Heart right ventricle (tissue), 16 donors: ENCODE results near the gene BPTF. TPM values are rescaled to one million over a fixed set of nuclear protein-coding genes. Genes with fewer than 3 reads are reported as not detected.
A peak's percentile ranks its signal among the peaks of the same experiment; 100 is the strongest.
"Not testable (repeated sequence)": the region's sequence is repeated elsewhere in the genome, so short reads cannot be mapped to it uniquely, and the experiment has no call there.

ENCODE experiments used
- ATAC-seq, 8 donors: fragments of 200-7000 bp; cut with Tn5 transposase; one replicate each; pipeline ENCODE4 v1.9.1; 2020; ENCODE audit warnings: mild to moderate bottlenecking in 8 of 8, moderate library complexity in 8 of 8, moderate number of reproducible peaks in 1 of 8
- DNase-seq, 2 donors: peaks; one replicate each; pipeline ENCODE4 v3.0.0-alpha.2; 2020
- H3K27ac ChIP-seq, 10 donors: fragments of 200-600 bp; sonication (generic) in 2 of 10; one replicate each; pipeline versions ENCODE4 v1.5.0 to v1.8.0; 2020 to 2022; ENCODE audit warnings: mild to moderate bottlenecking in 3 of 10
- H3K27me3 ChIP-seq, 7 donors: fragments of 200-600 bp; one replicate each; pipeline ENCODE4 v1.8.0; 2021 to 2022; ENCODE audit warnings: mild to moderate bottlenecking in 2 of 7
- H3K36me3 ChIP-seq, 9 donors: fragments of 200-600 bp; sonication (generic) in 1 of 9; one replicate each; pipeline versions ENCODE4 v1.5.0 to v1.8.0; 2020 to 2022; ENCODE audit warnings: mild to moderate bottlenecking in 2 of 9
- H3K4me1 ChIP-seq, 9 donors: fragments of 200-600 bp; sonication (generic) in 1 of 9; one replicate each; pipeline versions ENCODE4 v1.5.0 to v1.8.0; 2020 to 2022; ENCODE audit warnings: mild to moderate bottlenecking in 4 of 9
- H3K4me3 ChIP-seq, 10 donors: fragments of 200-600 bp; sonication (generic) in 2 of 10; one replicate each; pipeline versions ENCODE4 v1.5.0 to v1.8.0; 2020 to 2022; ENCODE audit warnings: mild to moderate bottlenecking in 7 of 10, moderate library complexity in 2 of 10
- H3K9me3 ChIP-seq, 11 donors: fragments of 200-600 bp in 10 of 11; sonication (generic) in 2 of 11; one replicate each; pipeline versions ENCODE4 v1.5.0 to v1.8.0; 2013 to 2022; ENCODE audit warnings: mild to moderate bottlenecking in 2 of 11, control low read depth in 1 of 11, moderate library complexity in 1 of 11
- CTCF ChIP-seq, 9 donors: fragments of 200-600 bp; sonication (generic) in 2 of 9; IDR thresholded peaks; one replicate each; pipeline versions ENCODE4 v1.5.0 to v1.8.0; 2021 to 2022; ENCODE audit warnings: antibody characterized with exemption in 9 of 9, mild to moderate bottlenecking in 5 of 9, moderate library complexity in 1 of 9
- WGBS, 2 donors: extraction: QIAGEN DNeasy Blood & Tissue Kit; methylation state at CpG; one replicate each; pipeline ENCODE4 v1.1.7; 2013; ENCODE audit warnings: inconsistent platforms in 1 of 2; 5-methylcytosine and 5-hydroxymethylcytosine counted together
- intact Hi-C, 10 donors: fragments of 100-400 bp; cut with DNase I; formaldehyde crosslinking; loops; one replicate each; pipeline versions ENCODE4 v1.11.1 to v1.14.2; 2022
- polyA plus RNA-seq, 2 donors: library from polyadenylated mRNA; stranded (reverse); fragments of 200-250 nt; gene quantifications; one replicate each; pipeline ENCODE4 v1.2.3, GENCODE V29; 2013
- total RNA-seq, 10 donors: library from RNA; stranded (reverse); fragmentation: NEBNext Ultra II Directional in 3 of 10; extraction: Animal tissue kit (Norgen Biotek cat#: 25700) in 3 of 10; gene quantifications; one replicate each; pipeline versions ENCODE4 v1.2.1 to v1.2.4, GENCODE V29; 2021 to 2023
- donor health status: Arrhythmogenic right ventricular cardiomyopathy.
- donor health status: ischemic (EF 13 %, LVEDD 7.1; RV severe dilation, severe dysfunction).
- donor health status: healthy with polysubstance abuse.
- donor health status: DM: no; HTN: yes; CAD: no.
- donor health status: DM: no; HTN: no; CAD: no.
- donor health status: ischemic (EF 25% LVEDD 6.9; RV normal size, moderate dysfunction).
- donor health status: ischemic (EF 25% LVEDD 5.7; RV mildly dilated, moderate dysfunction).
- donor health status: healthy.
- donor health status: DM: yes; HTN: yes; CAD: no.
- donor health status: Ischemic cardiomyopathy.
- donor health status: ischemic (EF 35%, LVEDD 5.7; RV mildly dilated, moderate dysfunction).
- donor health status: nonischemic (EF 11% LVEDD 7.7; RV severe dilation, severe dysfunction).
- donor health status: DM: yes; HTN: yes; CAD: no.
- donor health status: PGD.
- donor health status: ischemic (EF 29% LVEDD 5.4; RV normal size, mild dysfunction).
- donor health status: nonischemic (EF 23%, LVEDD 6.1; RV moderate dilation, normal function).

Gene BPTF
- total and polyA plus RNA-seq, 12 donors = 9.2 to 102 (median 76.9) TPM

GRCh38 chr17:67946513-67946912 lies 121.2 kb downstream of the BPTF start:
- intact Hi-C loops = loop anchor here in 1 of 10 donors (10.0 kb wide), 1 partner anchor 212 kb away; no protein-coding TSS in a partner anchor
- no peak for TF ChIP-seq CTCF (IDR thresholded peaks at IDR 0.05)
- no peaks in the 10 kb centered on the region for H3K4me1 ChIP-seq
- ATAC-seq = no peak
- no peak overlapping the region for H3K4me3 ChIP-seq
- H3K27me3 ChIP-seq = no peaks in the 10 kb centered on the region
- no peaks in the 10 kb centered on the region for H3K9me3 ChIP-seq
- DNase-seq = no peak
- no peak overlapping the region for H3K27ac ChIP-seq
- H3K36me3 ChIP-seq = peaks cover 3 to 100% (median 78%) of the 10 kb centered on the region in 9 donors

GRCh38 chr17:67947325-67947813 lies 122.1 kb downstream of the BPTF start:
- TF ChIP-seq CTCF (IDR thresholded peaks at IDR 0.05) = no peak
- H3K36me3 ChIP-seq = peaks cover 3 to 100% (median 74%) of the 10 kb centered on the region in 9 donors
- DNase-seq = no peak
- no peak for ATAC-seq
- H3K9me3 ChIP-seq = no peaks in the 10 kb centered on the region
- no peaks in the 10 kb centered on the region for H3K4me1 ChIP-seq
- no peak overlapping the region for H3K27ac ChIP-seq
- H3K27me3 ChIP-seq = no peaks in the 10 kb centered on the region
- H3K4me3 ChIP-seq = no peak overlapping the region
- intact Hi-C loops = loop anchor here in 1 of 10 donors (10.0 kb wide), 1 partner anchor 213 kb away; no protein-coding TSS in a partner anchor
- 94 to 96% methylated on average over 5 of the region's 5 CpGs for WGBS, 2 donors

- Histone ChIP-seq H3K27ac (no peak overlapping the region), H3K27me3 (no peaks in the 10 kb centered on the region), H3K4me1 (no peaks in the 10 kb centered on the region), H3K9me3 (no peaks in the 10 kb centered on the region), H3K36me3 (peaks cover 0 to 97% (median 62%) of the 10 kb centered on the region in 9 donors), H3K4me3 (no peak overlapping the region)
- TF ChIP-seq CTCF (IDR thresholded peaks at IDR 0.05) = no peak
- WGBS, 2 donors = 97 to 100% methylated on average over 2 of the region's 2 CpGs
- no peak for ATAC-seq
- intact Hi-C loops = no loop called here
- DNase-seq = no peak
These were observed 125.6 kb downstream of the BPTF start for GRCh38 chr17:67950945-67951344.

- peak overlapping the region in 1 of 10 donors; percentile 52 for H3K27ac ChIP-seq
- H3K4me1 ChIP-seq = peaks cover 0 to 2% (median 0%) of the 10 kb centered on the region in 9 donors
- H3K4me3 ChIP-seq = no peak overlapping the region
- WGBS, 2 donors = 91 to 95% methylated on average over 3 of the region's 3 CpGs
- ATAC-seq = no peak
- DNase-seq = no peak
- TF ChIP-seq CTCF (IDR thresholded peaks at IDR 0.05) = no peak
- H3K9me3 ChIP-seq = no peaks in the 10 kb centered on the region
- intact Hi-C loops = no loop called here
- no peaks in the 10 kb centered on the region for H3K27me3 ChIP-seq
- peaks cover 0 to 79% (median 8%) of the 10 kb centered on the region in 9 donors for H3K36me3 ChIP-seq
These were observed 134.2 kb downstream of the BPTF start for GRCh38 chr17:67959510-67959909.

GRCh38 chr17:67960276-67960675 lies 135.0 kb downstream of the BPTF start:
- not testable (repeated sequence) for H3K9me3 ChIP-seq, DNase-seq, H3K27me3 ChIP-seq, H3K4me1 ChIP-seq, H3K4me3 ChIP-seq, ATAC-seq
- peak overlapping the region in 1 of 10 donors; percentile 52 for H3K27ac ChIP-seq
- peaks cover 0 to 79% (median 13%) of the 10 kb centered on the region in 9 donors for H3K36me3 ChIP-seq
- WGBS, 2 donors = 67 to 81% methylated on average over 3 of the region's 3 CpGs
- intact Hi-C loops = loop anchor here in 1 of 10 donors (10.0 kb wide), 1 partner anchor 505 kb away; no protein-coding TSS in a partner anchor

- H3K4me3 ChIP-seq, H3K27me3 ChIP-seq, H3K9me3 ChIP-seq, H3K4me1 ChIP-seq, DNase-seq, ATAC-seq, H3K27ac ChIP-seq: not testable (repeated sequence)
- intact Hi-C loops = loop anchor here in 1 of 10 donors (10.0 kb wide), 1 partner anchor 503 kb away; no protein-coding TSS in a partner anchor
- peaks cover 0 to 86% (median 31%) of the 10 kb centered on the region in 9 donors for H3K36me3 ChIP-seq
- 53 to 54% methylated on average over 2 of the region's 2 CpGs for WGBS, 2 donors
These were observed 136.9 kb downstream of the BPTF start for GRCh38 chr17:67962156-67962555.
